ACHN (cell line): ENCODE measurements around the gene SIGLEC9.
A peak's percentile ranks its signal among the peaks of the same experiment; 100 is the strongest.

ENCODE experiments used
- DNase-seq: peaks from one replicate; pipeline ENCODE4 v3.0.0-alpha.2; 2015
- in situ Hi-C: cut with HindIII; loops from 2 replicates; pipeline ENCODE4 v1.10.0; 2017; ENCODE audit warnings: low sequenced_read_pairs, low pct_ligation_motif_present, low pct_unique_long_range_greater_than_20kb

The SIGLEC9 gene

DNA sequence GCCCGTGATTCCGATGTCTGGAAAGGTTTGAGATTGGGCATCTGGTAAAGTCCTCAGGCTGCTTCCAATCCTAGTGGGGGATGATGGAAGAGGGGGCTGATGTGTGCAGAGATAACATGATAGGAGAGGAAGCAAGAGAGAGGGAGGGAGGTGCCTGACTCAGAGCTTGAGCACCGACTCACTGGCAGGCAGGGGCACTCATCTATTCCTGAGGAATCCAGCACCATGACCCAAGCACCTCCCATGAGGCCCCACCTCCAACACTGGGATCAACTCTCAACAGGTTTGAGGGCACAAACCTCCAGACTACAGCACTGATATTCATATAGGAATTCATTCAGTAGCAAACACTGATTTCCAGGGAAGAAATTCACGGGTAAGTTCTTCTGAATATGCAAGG lies 5.6 kb upstream of the SIGLEC9 start:
- in situ Hi-C loops, result no loop called here
- DNase-seq, result no peak

DNA sequence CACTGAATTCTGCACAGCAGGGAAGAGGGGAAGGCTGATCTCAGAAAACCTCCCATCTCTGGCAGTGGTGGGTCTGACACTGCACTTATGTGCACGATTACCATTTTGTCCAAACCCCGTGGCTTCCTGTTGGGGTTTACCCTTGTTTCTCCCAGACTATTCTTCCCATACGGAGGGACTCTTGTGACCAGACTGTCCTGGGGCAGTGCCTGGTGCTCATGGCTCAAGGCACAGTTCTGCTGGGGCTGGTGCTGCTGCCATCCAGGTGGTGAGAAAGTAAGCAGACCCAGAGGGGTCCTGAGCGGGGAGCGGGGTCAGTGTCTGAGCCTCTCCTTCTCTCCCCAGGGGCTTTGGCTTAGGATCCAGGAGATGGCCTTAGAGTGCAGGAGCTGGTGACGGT lies 5.1 kb upstream of the SIGLEC9 start:
- no peak for DNase-seq
- in situ Hi-C loops, result no loop called here

DNA sequence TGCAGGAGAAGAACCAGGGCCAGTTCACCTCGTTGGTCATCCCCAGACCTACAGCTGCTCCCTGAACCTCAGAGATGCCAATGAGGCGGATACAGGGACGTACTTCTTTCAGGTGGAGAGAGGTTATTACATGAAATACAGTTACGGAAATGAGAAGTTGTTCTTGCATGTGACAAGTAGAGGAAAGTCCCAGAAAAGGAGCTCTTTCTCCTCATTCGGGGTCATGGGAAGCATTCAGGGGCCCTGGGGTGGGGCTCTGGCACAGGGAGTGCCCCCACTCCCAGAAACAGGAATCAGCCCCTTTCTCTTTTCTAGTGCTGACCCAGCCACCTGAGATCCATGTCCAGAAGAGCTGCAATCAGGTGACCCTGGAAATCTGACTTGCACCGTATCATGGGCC lies 4.5 kb upstream of the SIGLEC9 start:
- DNase-seq, result no peak
- in situ Hi-C loops, result no loop called here

DNA sequence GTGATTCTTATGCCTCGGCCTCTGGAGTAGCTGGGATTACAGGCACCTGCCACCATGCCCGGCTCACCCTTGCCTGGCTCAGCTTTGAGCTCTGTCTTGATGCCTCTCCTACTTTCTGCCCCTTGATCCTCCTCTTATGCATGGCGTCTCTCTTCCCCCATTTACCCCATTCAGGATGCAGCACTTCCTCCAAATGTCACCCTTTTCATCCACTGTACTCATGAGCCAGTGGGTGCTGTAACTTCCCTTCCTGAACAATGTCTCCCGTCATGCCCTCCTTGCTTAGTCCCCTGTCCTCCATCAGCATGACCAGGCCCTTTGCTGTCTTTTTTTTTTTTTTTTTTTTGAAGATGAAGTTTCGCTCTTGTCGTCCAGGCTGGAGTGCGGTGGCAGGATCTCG lies 3.4 kb upstream of the SIGLEC9 start:
- no peak for DNase-seq
- in situ Hi-C loops, result no loop called here

DNA sequence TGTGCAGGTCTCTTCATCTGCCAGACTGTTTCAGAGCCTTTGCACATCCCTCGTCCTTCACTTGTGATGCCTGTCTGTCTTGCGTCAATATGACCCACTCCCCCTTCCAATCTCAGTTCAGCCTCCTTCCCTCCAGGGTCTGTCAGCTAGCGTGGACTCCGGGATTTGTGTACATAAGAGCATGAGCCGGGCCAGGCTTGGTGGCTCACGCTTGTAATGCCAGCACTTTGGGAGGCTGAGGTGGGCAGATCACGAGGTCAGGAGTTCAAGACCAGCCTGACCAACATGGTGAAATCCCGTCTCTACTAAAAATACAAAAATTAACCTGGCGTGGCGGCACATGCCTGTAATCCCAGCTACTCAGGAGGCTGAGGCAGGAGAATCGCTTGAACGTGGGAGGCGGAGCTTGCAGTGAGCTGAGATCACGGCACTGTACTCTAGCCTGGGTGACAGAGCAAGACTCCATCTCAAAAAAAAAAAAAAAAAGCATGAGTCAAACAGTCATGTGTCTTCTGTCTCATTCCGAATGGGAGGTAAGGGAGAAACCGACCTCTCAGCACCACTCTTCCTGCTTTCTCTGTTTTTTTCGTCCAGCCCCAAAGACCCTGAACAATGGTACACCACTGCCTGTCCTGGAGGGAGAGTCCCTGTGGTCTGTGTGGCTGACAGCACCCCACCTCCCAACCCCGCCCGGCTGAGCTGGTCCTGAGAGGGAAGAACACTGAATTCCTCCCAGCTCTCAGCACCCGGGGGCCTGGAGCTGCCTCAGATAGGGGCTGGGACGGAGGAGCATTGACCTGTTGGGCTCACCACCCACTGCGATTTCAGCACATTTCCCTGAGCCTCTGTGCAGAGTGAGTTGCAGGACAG lies 2.4 kb upstream of the SIGLEC9 start:
- in situ Hi-C loops, result no loop called here

DNA sequence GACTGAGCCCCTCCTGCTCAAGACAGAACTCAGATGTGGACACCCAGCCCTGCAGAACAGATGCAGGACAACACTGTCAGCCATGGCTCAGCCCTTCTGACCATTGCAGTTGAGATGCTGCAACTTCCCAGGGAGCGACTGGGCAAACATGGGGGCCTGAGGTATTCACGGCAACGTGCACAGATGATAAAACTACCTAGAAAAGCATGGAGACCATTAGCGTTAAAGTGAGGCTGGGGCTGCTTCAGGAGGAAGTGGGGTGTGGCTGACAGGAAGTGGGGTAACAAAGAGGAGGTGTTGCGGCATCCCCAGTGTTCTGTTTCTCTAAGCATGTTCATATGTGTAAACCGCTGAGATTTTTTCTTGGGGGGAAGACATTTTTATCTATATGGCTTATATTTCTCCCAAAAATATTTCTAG lies 1.3 kb upstream of the SIGLEC9 start:
- in situ Hi-C loops, result no loop called here

More for the DNA sequence above, 2.4 kb upstream of the SIGLEC9 start:
- DNase-seq, result peak; percentile 35

DNA sequence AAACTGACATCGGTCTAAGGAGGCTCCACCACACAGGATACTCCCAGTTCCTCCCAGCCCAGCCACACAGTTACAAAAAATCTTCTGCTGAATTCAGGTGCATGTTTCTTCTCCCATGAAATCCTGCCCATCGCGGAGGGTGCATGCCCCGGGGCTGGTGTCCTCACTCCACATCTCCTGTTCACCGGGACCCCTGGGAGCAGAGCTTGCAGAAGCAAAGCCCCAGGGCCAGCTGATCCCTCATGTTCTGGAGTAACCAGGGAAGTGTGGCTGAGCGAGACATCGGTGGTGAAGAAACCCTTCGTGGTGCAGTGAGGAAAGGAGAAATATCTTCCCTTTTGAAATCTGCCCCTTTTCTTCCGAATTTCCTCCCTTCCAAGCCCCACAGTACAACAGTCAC lies 904 bp upstream of the SIGLEC9 start:
- in situ Hi-C loops, result no loop called here
- DNase-seq, result no peak

More for the DNA sequence above, 1.3 kb upstream of the SIGLEC9 start:
- no peak for DNase-seq

DNA sequence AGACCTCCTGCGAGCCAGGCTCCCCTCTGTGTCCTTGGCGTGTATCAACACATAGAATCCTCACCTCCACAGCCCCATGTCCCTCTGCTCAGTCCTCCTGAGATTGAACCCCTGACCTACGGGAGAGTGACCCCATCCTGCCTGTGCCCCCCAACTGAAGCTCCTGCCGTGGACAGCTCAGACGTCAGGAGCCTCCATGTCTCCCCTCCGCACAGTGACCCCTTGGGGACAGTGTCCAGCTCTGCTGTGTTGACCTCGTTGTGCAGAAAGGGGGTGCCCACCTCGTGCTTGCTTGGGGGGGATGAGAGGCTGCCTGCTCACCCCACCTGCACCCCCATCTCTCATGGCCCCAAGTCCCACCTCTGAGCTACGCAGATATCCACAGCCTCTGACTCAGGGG lies 490 bp upstream of the SIGLEC9 start:
- in situ Hi-C loops, result no loop called here
- DNase-seq, result no peak

DNA sequence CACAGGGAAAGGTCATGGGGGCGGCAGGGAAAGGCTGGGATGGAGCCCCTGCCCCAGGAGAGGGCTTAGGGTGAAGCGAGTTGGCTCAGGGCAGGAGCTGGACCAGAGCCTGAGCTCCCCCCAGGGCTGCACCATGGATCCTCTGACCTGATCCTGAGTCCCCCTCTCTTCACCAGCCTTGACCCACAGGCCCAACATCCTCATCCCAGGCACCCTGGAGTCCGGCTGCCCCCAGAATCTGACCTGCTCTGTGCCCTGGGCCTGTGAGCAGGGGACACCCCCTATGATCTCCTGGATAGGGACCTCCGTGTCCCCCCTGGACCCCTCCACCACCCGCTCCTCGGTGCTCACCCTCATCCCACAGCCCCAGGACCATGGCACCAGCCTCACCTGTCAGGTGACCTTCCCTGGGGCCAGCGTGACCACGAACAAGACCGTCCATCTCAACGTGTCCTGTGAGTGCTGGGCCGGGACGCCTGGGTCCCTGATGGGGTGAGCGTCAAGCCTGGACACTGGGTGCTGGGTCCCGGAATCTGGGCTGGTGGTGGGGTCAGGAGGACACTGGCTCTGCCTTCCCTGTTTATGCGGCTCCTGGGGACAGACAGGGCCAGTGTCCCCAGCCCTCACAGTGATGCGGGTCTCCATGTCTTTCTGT lies 842 bp downstream of the SIGLEC9 start:
- in situ Hi-C loops, result no loop called here

DNA sequence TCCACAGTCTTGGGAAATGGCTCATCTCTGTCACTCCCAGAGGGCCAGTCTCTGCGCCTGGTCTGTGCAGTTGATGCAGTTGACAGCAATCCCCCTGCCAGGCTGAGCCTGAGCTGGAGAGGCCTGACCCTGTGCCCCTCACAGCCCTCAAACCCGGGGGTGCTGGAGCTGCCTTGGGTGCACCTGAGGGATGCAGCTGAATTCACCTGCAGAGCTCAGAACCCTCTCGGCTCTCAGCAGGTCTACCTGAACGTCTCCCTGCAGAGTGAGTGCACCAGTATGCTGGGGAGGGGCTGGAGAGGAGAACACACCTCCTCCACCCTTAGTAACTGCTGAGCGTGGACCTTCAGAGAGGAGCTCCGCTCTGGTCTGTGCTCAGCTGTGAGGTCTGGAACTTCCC lies 2.3 kb downstream of the SIGLEC9 start:
- no peak for DNase-seq
- in situ Hi-C loops, result no loop called here

More for the DNA sequence above, 842 bp downstream of the SIGLEC9 start:
- DNase-seq, result no peak

DNA sequence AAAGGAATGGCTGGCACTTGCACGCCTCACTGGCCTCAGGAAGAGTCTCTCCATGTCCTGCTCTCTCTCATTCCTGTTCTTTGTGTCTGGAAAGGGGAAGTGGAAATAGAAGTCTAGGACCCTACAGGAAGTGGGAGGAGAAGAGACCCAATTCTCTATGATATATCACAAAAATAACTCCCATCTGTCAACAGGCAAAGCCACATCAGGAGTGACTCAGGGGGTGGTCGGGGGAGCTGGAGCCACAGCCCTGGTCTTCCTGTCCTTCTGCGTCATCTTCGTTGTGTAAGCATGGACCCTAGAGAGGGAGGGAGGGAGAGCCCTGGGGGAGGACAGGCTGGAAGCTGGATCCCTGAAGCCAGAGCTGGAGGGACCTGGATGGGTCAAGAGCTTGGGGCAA lies 3.0 kb downstream of the SIGLEC9 start:
- in situ Hi-C loops, result no loop called here
- DNase-seq, result no peak

DNA sequence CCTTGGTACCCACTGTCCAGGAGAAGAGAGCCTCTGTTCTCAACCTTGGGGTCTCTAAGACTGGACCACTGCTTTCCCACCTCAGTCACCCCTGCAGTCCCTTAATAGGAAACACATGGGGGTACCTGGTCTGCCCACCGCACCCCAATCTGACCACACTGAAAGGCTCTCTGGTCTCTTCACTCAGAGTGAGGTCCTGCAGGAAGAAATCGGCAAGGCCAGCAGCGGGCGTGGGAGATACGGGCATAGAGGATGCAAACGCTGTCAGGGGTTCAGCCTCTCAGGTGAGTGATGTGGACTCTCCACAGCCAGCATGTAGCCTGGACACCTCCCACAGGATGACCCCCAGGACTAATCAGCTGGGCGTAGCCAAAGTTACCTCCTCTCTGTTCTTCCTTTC lies 3.5 kb downstream of the SIGLEC9 start:
- DNase-seq, result no peak
- in situ Hi-C loops, result no loop called here

DNA sequence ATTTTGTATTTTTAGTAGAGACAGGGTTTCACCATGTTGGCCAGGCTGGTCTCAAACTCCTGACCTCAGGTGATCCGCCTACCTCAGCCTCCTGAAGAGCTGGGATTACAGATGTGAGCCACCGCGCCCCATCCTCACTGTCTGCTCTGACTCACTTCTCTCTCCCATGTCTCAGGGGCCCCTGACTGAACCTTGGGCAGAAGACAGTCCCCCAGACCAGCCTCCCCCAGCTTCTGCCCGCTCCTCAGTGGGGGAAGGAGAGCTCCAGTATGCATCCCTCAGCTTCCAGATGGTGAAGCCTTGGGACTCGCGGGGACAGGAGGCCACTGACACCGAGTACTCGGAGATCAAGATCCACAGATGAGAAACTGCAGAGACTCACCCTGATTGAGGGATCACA lies 5.0 kb downstream of the SIGLEC9 start:
- DNase-seq, result no peak
- in situ Hi-C loops, result no loop called here

DNA sequence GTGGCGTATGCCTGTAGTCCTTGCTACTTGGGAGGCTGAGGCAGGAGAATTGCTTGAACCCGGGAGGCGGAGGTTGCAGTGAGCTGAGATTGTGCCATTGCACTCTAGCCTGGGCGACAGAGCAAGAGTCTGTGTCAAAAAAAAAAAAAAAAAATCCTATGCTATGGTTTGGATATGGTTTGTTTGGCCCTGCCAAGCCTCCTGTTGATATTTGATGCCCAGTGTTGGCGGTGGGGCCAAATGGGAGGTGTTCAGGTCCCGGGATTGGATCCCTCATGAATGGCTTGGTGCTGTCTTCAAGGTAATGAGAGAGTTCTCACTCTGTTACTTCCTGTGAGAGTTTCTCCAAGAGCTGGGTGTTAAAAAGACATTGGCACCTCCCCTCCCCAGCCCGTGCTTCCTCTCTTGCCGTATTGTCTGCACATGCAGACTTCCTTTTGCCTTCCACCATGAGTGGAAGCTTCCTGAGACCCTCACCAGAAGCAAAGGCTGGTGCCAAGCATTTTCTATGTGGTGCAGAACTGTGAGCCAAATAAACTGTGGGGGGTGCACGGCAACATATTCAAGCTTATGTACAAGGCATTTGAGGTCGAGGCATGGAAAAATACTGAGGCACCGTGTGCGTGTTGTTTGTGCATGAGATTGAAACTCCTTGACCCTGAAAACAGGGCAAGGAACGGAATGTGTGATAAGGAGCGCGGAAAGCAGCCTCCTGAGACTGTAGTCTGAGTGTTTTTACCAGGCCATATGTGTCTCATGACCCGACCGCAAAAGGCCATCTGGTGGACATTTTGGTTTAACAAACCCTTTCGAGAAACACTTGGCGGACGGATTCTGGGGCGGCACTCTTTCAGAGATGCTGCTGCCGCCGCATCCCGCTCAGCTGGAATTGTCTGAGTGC lies 7.3 kb downstream of the SIGLEC9 start:
- no peak for DNase-seq
- in situ Hi-C loops, result no loop called here

DNA sequence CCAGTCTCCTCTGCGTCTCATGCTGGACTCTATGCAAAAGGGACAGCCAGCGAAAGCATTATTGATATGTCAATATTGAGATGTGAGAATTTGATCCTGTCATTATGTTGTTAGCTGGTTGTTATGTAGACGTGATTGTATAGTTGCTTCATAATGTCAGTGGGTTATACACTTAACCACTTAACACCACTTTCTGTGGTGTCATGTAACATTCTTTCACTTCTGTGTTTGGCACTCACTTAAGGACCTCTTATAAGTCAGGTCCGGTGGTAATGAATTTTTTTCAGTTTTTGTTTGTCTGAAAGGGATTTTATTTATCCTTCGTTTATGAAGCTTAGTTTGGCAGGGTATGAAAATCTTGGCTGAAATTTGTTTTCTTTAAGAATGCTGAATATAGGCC lies 10.3 kb downstream of the SIGLEC9 start:
- DNase-seq, result no peak
- in situ Hi-C loops, result no loop called here

DNA sequence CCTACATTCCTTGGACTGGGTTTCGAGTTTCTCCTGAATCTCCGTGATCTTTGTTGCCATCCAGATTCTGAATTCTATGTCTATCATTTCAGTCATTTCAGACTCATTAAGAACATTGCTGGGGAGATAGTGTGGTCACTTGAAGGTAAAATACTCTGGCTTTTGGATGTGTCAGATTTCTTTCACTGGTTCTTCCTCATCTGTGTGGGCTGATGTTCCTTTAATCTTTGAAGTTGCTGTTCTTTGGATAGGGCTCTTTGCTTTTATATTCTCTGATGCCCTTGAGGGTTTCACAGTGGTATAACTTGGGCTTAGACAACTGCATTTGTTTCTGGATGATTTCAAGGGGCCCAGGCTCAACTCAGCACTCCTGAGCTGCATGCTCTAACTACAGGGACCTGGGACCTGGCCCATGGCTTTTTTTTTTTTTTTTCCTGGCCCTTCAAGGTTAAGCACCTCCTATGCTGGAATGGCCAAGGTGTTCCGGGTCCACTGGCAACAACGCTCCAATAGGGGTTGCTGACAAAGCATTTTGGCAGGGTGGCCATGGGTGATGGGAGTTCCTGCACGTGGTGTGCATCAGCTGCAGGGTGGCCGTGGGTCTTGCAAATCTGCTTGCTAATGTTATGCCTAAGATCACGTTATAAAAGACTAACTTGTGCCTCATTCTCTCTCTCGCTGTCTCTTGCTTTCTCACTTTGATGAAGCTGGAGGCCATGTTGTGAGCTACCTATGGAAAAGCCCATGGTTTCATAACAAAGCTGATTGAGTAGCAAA lies 11.5 kb downstream of the SIGLEC9 start:
- in situ Hi-C loops, result no loop called here
- no peak for DNase-seq

DNA sequence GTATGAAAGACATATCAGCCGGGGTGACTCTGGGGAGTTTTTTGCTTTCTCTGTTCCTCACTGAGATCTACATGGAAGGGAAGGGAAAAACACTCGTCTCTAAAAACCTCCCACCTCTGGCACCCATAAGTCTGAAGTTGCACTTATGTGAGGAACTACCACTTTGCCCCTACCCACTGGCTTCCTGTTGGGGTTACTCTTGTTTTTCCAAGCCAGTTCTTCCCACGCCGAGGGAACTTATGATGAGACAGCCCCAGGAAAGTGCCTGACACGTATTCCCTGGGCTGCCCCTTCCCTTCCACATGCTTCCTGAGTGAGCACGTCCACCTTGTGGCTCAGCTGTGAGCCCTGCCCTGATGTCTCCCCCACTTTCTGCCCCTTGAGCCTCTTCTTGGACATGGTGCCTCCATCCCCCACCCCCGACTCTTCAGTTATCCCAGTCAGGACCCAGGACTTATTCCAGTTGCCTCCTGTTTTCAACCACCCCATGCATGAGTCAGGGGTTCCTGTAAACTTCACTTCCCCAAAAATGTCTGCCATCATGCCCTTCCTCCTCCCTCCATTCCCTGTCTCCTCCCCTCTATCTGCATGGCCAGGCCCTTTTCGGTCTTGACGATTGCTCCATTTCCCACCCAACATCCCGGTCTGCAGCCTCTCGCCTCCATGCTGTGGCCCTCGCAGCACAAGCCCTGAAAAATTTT lies 12.3 kb downstream of the SIGLEC9 start:
- no peak for DNase-seq
- in situ Hi-C loops, result no loop called here
